Stimulated activated CD4-positive, alpha-beta T cell treated with anti-CD3 and anti-CD28 coated beads, Interleukin-1b, Interleukin-23, amount 100 ng/mL, for 4 hours (primary cell): ENCODE measurements around the gene NUP43.
"Not testable (repeated sequence)": the region's sequence is repeated elsewhere in the genome, so short reads cannot be mapped to it uniquely, and the experiment has no call there.

ENCODE experiments used
- DNase-seq, 2 donors: peaks; one replicate each; pipeline ENCODE4 v3.0.0-alpha.2; 2020; ENCODE audit warnings: low read depth in 2 of 2

The NUP43 gene

DNA sequence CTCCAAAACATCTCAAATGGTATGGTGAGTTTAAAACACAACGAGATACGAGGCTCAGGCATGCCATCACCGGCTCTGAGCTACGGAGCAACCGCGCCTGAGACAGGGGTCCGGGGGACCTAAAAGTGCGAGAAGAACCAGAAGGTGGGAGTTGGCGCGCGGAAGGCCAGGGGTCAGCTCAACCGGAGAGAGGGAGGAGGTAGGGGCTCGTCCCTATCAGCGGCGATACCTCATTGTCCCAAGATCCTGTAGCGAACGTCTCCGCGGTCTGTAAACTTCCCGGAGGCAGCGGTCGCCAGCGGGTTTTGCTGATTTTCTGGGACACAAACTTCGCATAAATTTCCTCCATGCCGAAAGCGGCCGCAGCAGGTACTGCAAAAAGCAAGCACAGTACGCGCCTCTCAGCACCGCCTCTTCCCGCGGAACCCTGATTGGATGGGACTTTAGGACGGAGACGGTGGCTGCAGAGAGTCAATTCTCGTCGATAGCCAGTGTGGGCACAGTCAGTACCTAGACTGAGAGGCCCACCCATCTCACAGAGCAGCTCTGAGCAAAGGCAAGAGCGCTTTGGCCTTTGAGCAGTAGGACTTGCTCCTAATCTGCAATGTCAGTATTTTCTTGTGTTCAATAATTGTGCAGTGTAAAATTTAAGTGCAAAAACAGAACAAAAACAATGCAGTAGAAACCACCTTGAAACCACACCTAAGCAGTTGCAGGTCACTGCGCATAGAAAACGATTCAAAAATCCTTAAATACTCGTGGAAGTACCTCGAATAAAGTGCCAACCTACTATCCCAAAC, at the start of gene NUP43:
Gene NUP43 (minus strand): TSS at position 383 of the 800 bp plus-strand sequence. CDS start 34 bp downstream, at position 349.
- DNase-seq = peak; percentile 88 to 89

GRCh38 chr6:149783551-149783950, 37.2 kb upstream of the NUP43 start:
- DNase-seq = no peak

GRCh38 chr6:149782337-149782736, 36.0 kb upstream of the NUP43 start:
- DNase-seq = no peak

GRCh38 chr6:149781715-149782114, 35.4 kb upstream of the NUP43 start:
- no peak for DNase-seq

- no peak for DNase-seq
Observed at GRCh38 chr6:149779644-149779963, 33.3 kb upstream of the NUP43 start.

- no peak for DNase-seq
Observed at GRCh38 chr6:149777624-149778023, 31.3 kb upstream of the NUP43 start.

DNA sequence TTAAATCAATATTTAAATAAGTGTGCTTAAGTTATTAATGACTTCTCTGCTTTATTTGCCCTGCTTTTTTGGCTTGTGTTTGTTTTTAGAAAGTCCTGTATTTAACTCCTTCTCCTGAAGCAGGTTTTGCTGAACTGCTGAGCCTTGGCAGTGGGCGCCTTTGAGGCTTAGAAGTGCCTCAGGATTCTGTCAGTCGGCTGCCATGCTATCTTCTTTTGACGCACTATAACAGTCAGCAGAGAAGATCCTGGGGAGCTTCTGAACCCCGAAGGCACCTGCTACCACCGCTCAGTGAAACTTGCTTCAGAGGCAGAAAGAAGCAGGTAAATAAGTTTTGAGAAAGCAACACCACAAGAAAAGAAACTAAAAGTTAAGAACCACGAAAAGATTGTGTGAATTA, 25.6 kb upstream of the NUP43 start:
- no peak for DNase-seq

DNA sequence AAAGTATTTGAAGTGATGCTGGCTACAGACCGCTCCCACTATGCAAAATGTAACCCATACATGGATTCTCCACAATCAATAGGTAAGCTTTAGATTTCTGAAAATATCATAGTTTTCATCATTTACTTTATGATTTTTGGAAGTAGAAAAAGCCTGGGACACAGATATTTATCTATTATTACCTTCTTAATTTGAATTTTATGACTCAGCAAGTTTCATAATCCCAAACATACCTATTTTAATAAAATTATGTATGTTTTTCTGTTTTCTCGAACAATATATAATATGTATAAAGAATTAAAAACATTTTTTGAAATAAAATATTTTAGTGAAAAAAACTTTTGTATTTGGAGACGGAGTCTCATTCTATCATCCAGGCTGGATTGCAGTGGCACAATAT, 24.9 kb upstream of the NUP43 start:
- DNase-seq = no peak

- DNase-seq = no peak
Observed at GRCh38 chr6:149769676-149770075, 23.3 kb upstream of the NUP43 start.

GRCh38 chr6:149766156-149766769, 19.9 kb upstream of the NUP43 start:
- no peak for DNase-seq

DNA sequence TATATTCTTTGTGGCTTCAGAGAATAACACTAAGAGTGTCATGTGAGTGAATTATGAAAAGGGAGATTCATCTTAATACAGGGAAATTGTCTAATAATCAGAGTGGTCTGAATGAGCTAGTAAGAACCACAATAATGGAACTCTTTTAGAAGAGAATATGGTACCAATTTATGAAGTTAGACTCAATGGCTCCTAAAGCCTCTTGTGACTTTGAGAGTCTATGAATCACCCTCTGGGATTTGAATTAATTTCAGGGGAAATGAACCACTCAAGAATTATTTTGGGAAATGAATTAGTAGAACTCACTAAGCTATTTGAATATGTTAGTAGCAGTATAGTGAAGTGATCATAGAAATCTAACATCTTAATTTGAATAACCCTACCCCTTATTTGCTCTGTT, 17.5 kb upstream of the NUP43 start:
- no peak for DNase-seq

DNA sequence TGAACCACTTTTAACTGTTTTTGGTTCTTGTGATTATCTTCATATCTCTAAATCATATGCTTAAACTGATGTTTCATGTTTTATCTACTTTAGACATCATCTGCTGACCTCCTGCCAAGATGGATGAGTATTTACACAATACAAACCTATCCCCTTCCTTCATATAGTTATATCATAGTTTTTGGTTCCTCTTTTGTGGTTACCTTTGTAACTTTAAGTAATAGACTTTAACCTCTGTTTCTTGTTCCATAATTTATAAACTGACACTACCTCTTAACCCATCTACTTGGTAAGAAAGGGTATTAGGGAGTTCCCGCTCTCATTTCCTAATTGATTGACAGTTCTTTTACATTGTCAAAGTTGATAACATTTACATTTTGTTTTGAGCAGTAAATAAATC, 15.1 kb upstream of the NUP43 start:
- DNase-seq = no peak

- DNase-seq = no peak
Observed at GRCh38 chr6:149756261-149756636, 9.9 kb upstream of the NUP43 start.

GRCh38 chr6:149755300-149756260, 9.3 kb upstream of the NUP43 start:
- no peak for DNase-seq

GRCh38 chr6:149754548-149754947, 8.2 kb upstream of the NUP43 start:
- DNase-seq = no peak

DNA sequence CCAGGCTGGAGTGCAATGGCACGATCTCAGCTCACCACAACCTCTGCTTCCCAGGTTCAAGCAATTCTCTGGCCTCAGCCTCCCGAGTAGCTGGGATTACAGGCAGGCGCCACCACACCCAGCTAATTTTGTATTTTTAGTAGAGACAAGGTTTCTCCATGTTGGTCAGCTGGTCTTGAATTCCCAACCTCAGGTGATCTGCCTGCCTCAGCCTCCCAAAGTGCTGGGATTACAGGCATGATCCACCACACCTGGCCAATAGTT, 7.0 kb upstream of the NUP43 start:
- not testable (repeated sequence) for DNase-seq

- DNase-seq = no peak
Observed at GRCh38 chr6:149752600-149753373, 6.5 kb upstream of the NUP43 start.

DNA sequence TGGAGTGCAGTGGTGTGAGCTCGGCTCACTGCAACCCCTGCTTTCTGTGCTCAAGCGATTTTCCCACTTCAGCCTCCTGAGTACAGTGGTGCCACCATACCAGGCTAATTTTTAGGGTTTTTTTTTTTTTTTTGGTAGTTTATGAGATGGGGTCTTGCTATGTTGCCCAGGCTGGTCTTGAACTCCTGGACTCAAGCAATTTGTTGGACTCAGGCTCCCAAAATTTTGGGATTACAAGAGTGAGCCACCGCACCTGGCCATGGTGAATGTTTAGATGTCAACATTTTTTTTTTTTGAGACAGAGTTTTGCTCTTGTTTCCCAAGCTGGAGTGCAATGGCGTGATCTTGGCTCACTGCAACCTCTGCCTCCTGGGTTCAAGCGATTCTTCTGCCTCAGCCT, 5.6 kb upstream of the NUP43 start:
- not testable (repeated sequence) for DNase-seq

GRCh38 chr6:149751239-149751638, 4.9 kb upstream of the NUP43 start:
- DNase-seq = no peak

DNA sequence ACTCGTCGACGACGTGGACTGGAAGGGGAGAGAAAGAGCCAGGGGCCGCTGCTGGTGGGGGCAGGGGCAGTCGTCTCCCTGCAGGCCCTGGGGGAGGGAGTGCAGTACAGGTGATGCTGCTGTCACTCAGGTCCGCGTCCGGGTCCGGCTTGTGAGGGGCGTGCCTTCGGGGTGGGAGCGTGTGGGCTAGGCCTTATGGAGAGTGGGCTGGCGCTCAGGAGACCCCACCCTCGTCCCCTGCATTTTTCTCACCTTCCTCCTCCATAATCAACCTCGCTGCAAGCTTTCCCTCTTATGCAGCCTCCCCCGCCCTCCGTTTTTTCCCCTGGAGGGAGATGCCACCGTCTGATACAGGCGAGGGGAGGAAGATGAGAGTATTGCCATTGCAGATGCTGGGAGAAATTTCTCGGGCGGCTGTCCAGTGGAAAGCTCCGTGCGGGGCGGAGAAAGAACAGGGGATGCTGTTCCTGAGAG, 3.8 kb upstream of the NUP43 start:
- peak; percentile 7 to 51 for DNase-seq

GRCh38 chr6:149749594-149750135, 3.3 kb upstream of the NUP43 start, which contains the start of gene PCMT1:
Gene PCMT1, plus strand, starts transcription at chr6:149749741. Its CDS starts 161 bp downstream, at chr6:149749902.
- peak; percentile 85 to 89 for DNase-seq
